ENCODE measurements around the gene USO1.

DNA sequence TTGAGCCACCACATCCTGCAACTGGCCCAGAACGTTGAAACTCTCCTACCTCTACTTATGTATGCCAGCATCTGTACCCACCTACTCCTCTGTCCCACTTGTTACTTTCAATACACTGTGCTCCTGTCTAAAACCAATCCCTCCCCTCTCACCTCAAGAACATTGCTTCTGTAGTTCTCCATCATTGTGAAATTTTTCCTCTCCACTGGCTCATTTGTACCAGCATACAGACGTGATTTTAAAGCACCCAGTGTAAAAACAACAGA lies 25.5 kb upstream of the USO1 start:
- TF ChIP-seq, protein P1, sequence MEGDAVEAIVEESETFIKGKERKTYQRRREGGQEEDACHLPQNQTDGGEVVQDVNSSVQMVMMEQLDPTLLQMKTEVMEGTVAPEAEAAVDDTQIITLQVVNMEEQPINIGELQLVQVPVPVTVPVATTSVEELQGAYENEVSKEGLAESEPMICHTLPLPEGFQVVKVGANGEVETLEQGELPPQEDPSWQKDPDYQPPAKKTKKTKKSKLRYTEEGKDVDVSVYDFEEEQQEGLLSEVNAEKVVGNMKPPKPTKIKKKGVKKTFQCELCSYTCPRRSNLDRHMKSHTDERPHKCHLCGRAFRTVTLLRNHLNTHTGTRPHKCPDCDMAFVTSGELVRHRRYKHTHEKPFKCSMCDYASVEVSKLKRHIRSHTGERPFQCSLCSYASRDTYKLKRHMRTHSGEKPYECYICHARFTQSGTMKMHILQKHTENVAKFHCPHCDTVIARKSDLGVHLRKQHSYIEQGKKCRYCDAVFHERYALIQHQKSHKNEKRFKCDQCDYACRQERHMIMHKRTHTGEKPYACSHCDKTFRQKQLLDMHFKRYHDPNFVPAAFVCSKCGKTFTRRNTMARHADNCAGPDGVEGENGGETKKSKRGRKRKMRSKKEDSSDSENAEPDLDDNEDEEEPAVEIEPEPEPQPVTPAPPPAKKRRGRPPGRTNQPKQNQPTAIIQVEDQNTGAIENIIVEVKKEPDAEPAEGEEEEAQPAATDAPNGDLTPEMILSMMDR (conservative IDR thresholded peaks at IDR 0.05), result no peak
- no peak for TF ChIP-seq EZH2 (IDR thresholded peaks at IDR 0.05; ENCODE audit: low read depth)

Data from PC-9 (cell line).